A549 (cell line): ENCODE results near the gene ERN1.

Source experiments
- EHMT2 ChIP-seq: fragments of 200-600 bp; sonication (generic); IDR thresholded peaks from 2 replicates; pipeline ENCODE4 v1.6.1; 2016; ENCODE audit warnings: antibody characterized with exemption, low read depth, mild to moderate bottlenecking, moderate library complexity
- EP300 ChIP-seq, 2 experiments: fragments of >200 bp; sonication (Bioruptor Twin); formaldehyde crosslinking; IDR thresholded peaks; 2 replicates in 1 of 2; 3 replicates in 1 of 2; pipeline ENCODE4 v1.6.1; 2016 to 2017
- MYC ChIP-seq: IDR thresholded peaks from 2 replicates; pipeline ENCODE4 v1.6.1; 2012; ENCODE audit warnings: mild to moderate bottlenecking, inconsistent platforms, low read length, improper control_type of control experiment, borderline replicate concordance
- POLR2A ChIP-seq: IDR thresholded peaks from 2 replicates; pipeline ENCODE4 v1.6.1; 2012; ENCODE audit warnings: mild to moderate bottlenecking, low read length
- RAD21 ChIP-seq, 2 experiments: fragments of >200 bp in 1 of 2; sonication (Bioruptor Twin) in 1 of 2; formaldehyde crosslinking in 1 of 2; IDR thresholded peaks in 1 of 2; conservative IDR thresholded peaks in 1 of 2; 2 replicates in 1 of 2; 3 replicates in 1 of 2; pipeline ENCODE4 v1.6.1; 2012 to 2018; ENCODE audit warnings: inconsistent platforms in 1 of 2
- RFX5 ChIP-seq: fragments of 450-650 bp; IDR thresholded peaks from 2 replicates; pipeline ENCODE4 v1.7.1; 2014; ENCODE audit warnings: antibody characterized with exemption, mild to moderate bottlenecking, moderate library complexity
- SREBF2 ChIP-seq: fragments of 450-650 bp; IDR thresholded peaks from 2 replicates; pipeline ENCODE4 v1.6.1; 2014; ENCODE audit warnings: mild to moderate bottlenecking, moderate library complexity
- ZNF302 ChIP-seq: fragments of 250-450 bp; sonication (Bioruptor Pico); IDR thresholded peaks from 2 replicates; pipeline ENCODE4 v1.9.0; 2021; ENCODE audit warnings: inconsistent platforms, mild to moderate bottlenecking, moderate library complexity
- TF ChIP-seq, protein P1 (sequence below): fragments of 250-450 bp; sonication (Bioruptor Pico); IDR thresholded peaks from 2 replicates; pipeline ENCODE4 v1.5.0; 2021; ENCODE audit warnings: mild to moderate bottlenecking, moderate library complexity, borderline replicate concordance
- TF ChIP-seq, protein P2 (sequence below): fragments of >200 bp; sonication (Bioruptor Twin); formaldehyde crosslinking; IDR thresholded peaks from 3 replicates; pipeline ENCODE4 v1.5.1; 2016
- TF ChIP-seq, protein P3 (sequence below): fragments of 450-650 bp; IDR thresholded peaks from 2 replicates; pipeline ENCODE4 v1.6.1; 2014; ENCODE audit warnings: antibody characterized with exemption

DNA sequence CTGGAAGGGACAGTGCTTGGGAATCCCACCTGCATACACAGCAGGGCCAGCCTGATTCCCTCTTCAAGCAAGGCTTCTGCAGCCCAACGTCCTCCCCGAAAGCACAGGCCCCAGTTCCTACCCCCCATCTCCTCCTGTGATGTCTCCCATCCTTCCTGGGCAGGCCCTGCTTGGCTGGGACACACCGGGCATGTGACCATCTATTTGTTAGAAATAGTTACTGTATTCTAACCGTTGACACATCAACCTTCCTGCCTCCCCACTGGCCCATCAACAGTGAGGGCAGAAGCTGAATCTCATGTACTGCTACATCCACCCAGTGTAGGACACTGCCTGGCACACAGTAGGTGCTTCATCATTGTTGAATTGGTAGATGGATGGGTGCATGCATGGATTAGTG is 121.1 kb downstream of the ERN1 start:
- TF ChIP-seq EHMT2, result no peak
- TF ChIP-seq RAD21 (conservative IDR thresholded peaks at IDR 0.05 in 1 of 2, IDR thresholded peaks at IDR 0.05 in 1 of 2), result no peak
- TF ChIP-seq, protein P1, sequence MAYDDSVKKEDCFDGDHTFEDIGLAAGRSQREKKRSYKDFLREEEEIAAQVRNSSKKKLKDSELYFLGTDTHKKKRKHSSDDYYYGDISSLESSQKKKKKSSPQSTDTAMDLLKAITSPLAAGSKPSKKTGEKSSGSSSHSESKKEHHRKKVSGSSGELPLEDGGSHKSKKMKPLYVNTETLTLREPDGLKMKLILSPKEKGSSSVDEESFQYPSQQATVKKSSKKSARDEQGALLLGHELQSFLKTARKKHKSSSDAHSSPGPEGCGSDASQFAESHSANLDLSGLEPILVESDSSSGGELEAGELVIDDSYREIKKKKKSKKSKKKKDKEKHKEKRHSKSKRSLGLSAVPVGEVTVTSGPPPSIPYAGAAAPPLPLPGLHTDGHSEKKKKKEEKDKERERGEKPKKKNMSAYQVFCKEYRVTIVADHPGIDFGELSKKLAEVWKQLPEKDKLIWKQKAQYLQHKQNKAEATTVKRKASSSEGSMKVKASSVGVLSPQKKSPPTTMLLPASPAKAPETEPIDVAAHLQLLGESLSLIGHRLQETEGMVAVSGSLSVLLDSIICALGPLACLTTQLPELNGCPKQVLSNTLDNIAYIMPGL (CRISPR knock-in tag), result no peak
- TF ChIP-seq, protein P2, sequence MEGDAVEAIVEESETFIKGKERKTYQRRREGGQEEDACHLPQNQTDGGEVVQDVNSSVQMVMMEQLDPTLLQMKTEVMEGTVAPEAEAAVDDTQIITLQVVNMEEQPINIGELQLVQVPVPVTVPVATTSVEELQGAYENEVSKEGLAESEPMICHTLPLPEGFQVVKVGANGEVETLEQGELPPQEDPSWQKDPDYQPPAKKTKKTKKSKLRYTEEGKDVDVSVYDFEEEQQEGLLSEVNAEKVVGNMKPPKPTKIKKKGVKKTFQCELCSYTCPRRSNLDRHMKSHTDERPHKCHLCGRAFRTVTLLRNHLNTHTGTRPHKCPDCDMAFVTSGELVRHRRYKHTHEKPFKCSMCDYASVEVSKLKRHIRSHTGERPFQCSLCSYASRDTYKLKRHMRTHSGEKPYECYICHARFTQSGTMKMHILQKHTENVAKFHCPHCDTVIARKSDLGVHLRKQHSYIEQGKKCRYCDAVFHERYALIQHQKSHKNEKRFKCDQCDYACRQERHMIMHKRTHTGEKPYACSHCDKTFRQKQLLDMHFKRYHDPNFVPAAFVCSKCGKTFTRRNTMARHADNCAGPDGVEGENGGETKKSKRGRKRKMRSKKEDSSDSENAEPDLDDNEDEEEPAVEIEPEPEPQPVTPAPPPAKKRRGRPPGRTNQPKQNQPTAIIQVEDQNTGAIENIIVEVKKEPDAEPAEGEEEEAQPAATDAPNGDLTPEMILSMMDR, result no peak
- TF ChIP-seq SREBF2, result no peak
- TF ChIP-seq, protein P3, sequence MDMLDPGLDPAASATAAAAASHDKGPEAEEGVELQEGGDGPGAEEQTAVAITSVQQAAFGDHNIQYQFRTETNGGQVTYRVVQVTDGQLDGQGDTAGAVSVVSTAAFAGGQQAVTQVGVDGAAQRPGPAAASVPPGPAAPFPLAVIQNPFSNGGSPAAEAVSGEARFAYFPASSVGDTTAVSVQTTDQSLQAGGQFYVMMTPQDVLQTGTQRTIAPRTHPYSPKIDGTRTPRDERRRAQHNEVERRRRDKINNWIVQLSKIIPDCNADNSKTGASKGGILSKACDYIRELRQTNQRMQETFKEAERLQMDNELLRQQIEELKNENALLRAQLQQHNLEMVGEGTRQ, result no peak
- no peak for TF ChIP-seq RFX5
- TF ChIP-seq MYC, result no peak
- TF ChIP-seq POLR2A, result no peak
- no peak for TF ChIP-seq EP300 (IDR thresholded peaks at IDR 0.05)
- no peak for TF ChIP-seq ZNF302
